ENCODE data around the gene LDLRAP1.

Gene LDLRAP1

GRCh38 chr1:25545767-25546166, 2.4 kb downstream of the LDLRAP1 start:
- H3K36me3 Mint-ChIP-seq: peaks cover 2% of the 10 kb centered on the region
- no peaks in the 10 kb centered on the region for H3K9me3 Mint-ChIP-seq (ENCODE audit: low read depth)
- H3K27ac Mint-ChIP-seq: peak overlapping the region; percentile 76
- H3K4me1 Mint-ChIP-seq (ENCODE audit: low read depth): peaks cover 57% of the 10 kb centered on the region
- H3K27me3 Mint-ChIP-seq: no peaks in the 10 kb centered on the region
- peak overlapping the region; percentile 88 for H3K4me3 Mint-ChIP-seq

- H3K9me3 Mint-ChIP-seq (ENCODE audit: low read depth): no peaks in the 10 kb centered on the region
- peaks cover 62% of the 10 kb centered on the region for H3K4me1 Mint-ChIP-seq (ENCODE audit: low read depth)
- no peaks in the 10 kb centered on the region for H3K27me3 Mint-ChIP-seq
- peak overlapping the region; percentile 28 for H3K4me3 Mint-ChIP-seq
- H3K36me3 Mint-ChIP-seq: peaks cover 2% of the 10 kb centered on the region
- peak overlapping the region; percentile 41 for H3K27ac Mint-ChIP-seq
Measured at GRCh38 chr1:25546193-25546592, 2.8 kb downstream of the LDLRAP1 start.

DNA sequence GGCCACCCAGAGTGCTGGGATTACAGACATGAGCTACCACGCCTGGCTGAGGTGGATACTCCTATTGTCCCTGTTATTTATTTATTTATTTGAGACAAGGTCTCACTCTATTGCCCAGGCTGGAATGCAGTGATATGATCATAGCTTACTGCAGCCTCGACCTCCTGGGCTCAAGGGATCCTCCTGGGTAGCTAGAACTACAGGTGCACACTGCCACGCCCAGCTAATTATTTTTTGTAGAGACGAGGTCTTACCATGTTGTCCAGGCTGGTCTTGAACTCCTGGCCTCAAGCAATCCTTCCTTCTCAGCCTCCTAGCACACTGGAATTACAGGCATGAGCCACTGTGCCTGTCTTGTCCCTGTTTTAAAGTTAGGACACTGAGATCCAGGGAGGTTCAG, 5.2 kb downstream of the LDLRAP1 start:
- H3K4me1 Mint-ChIP-seq (ENCODE audit: low read depth): peaks cover 85% of the 10 kb centered on the region
- H3K36me3 Mint-ChIP-seq: peaks cover 2% of the 10 kb centered on the region
- no peaks in the 10 kb centered on the region for H3K27me3 Mint-ChIP-seq
- no peaks in the 10 kb centered on the region for H3K9me3 Mint-ChIP-seq (ENCODE audit: low read depth)
- peak overlapping the region; percentile 87 for H3K4me3 Mint-ChIP-seq
- H3K27ac Mint-ChIP-seq: peak overlapping the region; percentile 98

- Mint-ChIP-seq H3K9me3 (ENCODE audit: low read depth) (no peaks in the 10 kb centered on the region), H3K4me3 (peak overlapping the region; percentile 87), H3K27ac (peak overlapping the region; percentile 98), H3K36me3 (peaks cover 2% of the 10 kb centered on the region), H3K4me1 (ENCODE audit: low read depth) (peaks cover 92% of the 10 kb centered on the region), H3K27me3 (no peaks in the 10 kb centered on the region)
Measured at GRCh38 chr1:25549273-25550154, 6.1 kb downstream of the LDLRAP1 start.

GRCh38 chr1:25550155-25550506, 6.7 kb downstream of the LDLRAP1 start:
- Mint-ChIP-seq H3K9me3 (ENCODE audit: low read depth) (no peaks in the 10 kb centered on the region), H3K4me3 (peak overlapping the region; percentile 87), H3K4me1 (ENCODE audit: low read depth) (peaks cover 90% of the 10 kb centered on the region), H3K36me3 (peaks cover 2% of the 10 kb centered on the region), H3K27me3 (no peaks in the 10 kb centered on the region), H3K27ac (peak overlapping the region; percentile 98)

DNA sequence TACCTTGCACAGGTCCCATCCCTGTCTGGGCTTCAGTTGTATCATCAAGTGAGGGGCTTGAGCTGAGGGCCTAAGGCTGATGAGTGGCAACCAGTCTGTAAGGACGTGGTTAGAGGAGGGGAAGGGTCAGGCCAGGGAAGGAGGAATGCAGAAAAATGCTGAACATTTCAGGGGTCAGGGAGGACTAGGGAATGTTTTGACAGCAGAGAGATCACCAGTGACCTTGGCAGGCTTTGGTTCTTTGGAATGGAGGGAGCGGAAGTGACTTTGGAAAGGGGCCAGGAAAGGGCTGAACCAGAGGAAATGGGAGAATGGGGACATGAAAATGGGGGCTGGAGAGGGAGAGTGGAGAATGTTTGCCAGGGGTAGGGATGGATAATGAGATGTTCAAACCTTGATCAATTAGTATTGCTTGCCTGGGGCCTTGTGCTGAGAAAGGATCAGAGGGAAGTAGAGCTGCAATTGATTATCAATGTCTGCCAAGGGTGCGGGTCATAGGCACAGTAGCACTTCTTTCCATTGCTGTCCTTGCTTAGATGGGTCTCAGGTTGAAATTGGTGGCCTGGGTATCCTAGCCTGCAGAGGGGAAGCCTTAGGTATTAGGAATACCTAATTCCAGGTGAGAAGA, 7.4 kb downstream of the LDLRAP1 start:
- peak overlapping the region; percentile 98 for H3K27ac Mint-ChIP-seq
- no peaks in the 10 kb centered on the region for H3K27me3 Mint-ChIP-seq
- no peaks in the 10 kb centered on the region for H3K9me3 Mint-ChIP-seq (ENCODE audit: low read depth)
- H3K36me3 Mint-ChIP-seq: peaks cover 2% of the 10 kb centered on the region
- peak overlapping the region; percentile 87 for H3K4me3 Mint-ChIP-seq
- H3K4me1 Mint-ChIP-seq (ENCODE audit: low read depth): peaks cover 90% of the 10 kb centered on the region

DNA sequence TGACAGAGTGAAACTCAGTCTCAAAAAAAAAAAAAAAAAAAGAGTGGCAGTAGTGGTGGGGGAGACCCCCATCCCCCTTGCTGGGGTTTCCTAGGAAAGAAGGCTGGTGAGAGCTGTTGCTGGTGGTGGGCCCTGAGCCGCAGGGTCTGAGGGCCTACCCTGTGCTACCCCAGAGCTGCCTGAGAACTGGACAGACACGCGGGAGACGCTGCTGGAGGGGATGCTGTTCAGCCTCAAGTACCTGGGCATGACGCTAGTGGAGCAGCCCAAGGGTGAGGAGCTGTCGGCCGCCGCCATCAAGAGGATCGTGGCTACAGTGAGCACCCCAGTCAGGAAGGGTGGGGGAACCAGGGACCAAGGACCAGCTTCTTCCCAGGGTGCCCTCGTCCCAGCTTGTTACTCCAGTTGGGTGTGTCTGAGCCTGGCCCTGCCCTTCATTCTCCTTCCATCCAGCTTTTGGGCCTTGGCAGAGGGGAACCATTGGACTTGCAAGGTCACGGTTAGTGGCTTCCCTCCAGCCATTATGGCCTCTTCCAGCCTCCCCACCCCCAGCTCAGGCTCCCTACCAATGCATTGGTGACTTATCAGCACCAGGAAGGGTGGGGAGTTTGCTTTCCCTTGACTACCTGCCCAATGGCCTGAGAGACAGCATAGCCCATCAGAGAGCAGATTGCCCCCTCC, 10.5 kb downstream of the LDLRAP1 start:
- Mint-ChIP-seq H3K27ac (peak overlapping the region; percentile 68), H3K4me1 (ENCODE audit: low read depth) (peaks cover 94% of the 10 kb centered on the region), H3K36me3 (peaks cover 2% of the 10 kb centered on the region), H3K4me3 (no peak overlapping the region), H3K9me3 (ENCODE audit: low read depth) (no peaks in the 10 kb centered on the region), H3K27me3 (no peaks in the 10 kb centered on the region)

- H3K27me3 Mint-ChIP-seq: no peaks in the 10 kb centered on the region
- H3K4me1 Mint-ChIP-seq (ENCODE audit: low read depth): peaks cover 94% of the 10 kb centered on the region
- peak overlapping the region; percentile 46 for H3K27ac Mint-ChIP-seq
- no peak overlapping the region for H3K4me3 Mint-ChIP-seq
- peaks cover 2% of the 10 kb centered on the region for H3K36me3 Mint-ChIP-seq
- no peaks in the 10 kb centered on the region for H3K9me3 Mint-ChIP-seq (ENCODE audit: low read depth)
Measured at GRCh38 chr1:25554430-25554780, 11.0 kb downstream of the LDLRAP1 start.

GRCh38 chr1:25554886-25555752, 11.7 kb downstream of the LDLRAP1 start:
- Mint-ChIP-seq H3K9me3 (ENCODE audit: low read depth) (no peaks in the 10 kb centered on the region), H3K4me3 (no peak overlapping the region), H3K27me3 (no peaks in the 10 kb centered on the region), H3K27ac (peak overlapping the region; percentile 81), H3K4me1 (ENCODE audit: low read depth) (peaks cover 94% of the 10 kb centered on the region), H3K36me3 (peaks cover 2% of the 10 kb centered on the region)

GRCh38 chr1:25555753-25556092, 12.3 kb downstream of the LDLRAP1 start:
- Mint-ChIP-seq H3K9me3 (ENCODE audit: low read depth) (no peaks in the 10 kb centered on the region), H3K4me1 (ENCODE audit: low read depth) (peaks cover 94% of the 10 kb centered on the region), H3K4me3 (no peak overlapping the region), H3K27ac (peak overlapping the region; percentile 81), H3K27me3 (no peaks in the 10 kb centered on the region), H3K36me3 (no peaks in the 10 kb centered on the region)

GRCh38 chr1:25556132-25556670, 12.8 kb downstream of the LDLRAP1 start:
- Mint-ChIP-seq H3K4me1 (ENCODE audit: low read depth) (peaks cover 94% of the 10 kb centered on the region), H3K27ac (peak overlapping the region; percentile 81), H3K4me3 (peak overlapping the region; percentile 30)

GRCh38 chr1:25556791-25557476, 13.5 kb downstream of the LDLRAP1 start:
- no peaks in the 10 kb centered on the region for H3K27me3 Mint-ChIP-seq

More at GRCh38 chr1:25556132-25556670, 12.8 kb downstream of the LDLRAP1 start:
- H3K27me3 Mint-ChIP-seq: no peaks in the 10 kb centered on the region
- no peaks in the 10 kb centered on the region for H3K36me3 Mint-ChIP-seq
- no peaks in the 10 kb centered on the region for H3K9me3 Mint-ChIP-seq (ENCODE audit: low read depth)

GRCh38 chr1:25557543-25557942, 14.1 kb downstream of the LDLRAP1 start:
- Mint-ChIP-seq H3K27me3 (no peaks in the 10 kb centered on the region), H3K4me3 (no peak overlapping the region), H3K4me1 (ENCODE audit: low read depth) (peaks cover 94% of the 10 kb centered on the region), H3K27ac (peak overlapping the region; percentile 81), H3K9me3 (ENCODE audit: low read depth) (no peaks in the 10 kb centered on the region), H3K36me3 (no peaks in the 10 kb centered on the region)

More at GRCh38 chr1:25556791-25557476, 13.5 kb downstream of the LDLRAP1 start:
- H3K27ac Mint-ChIP-seq: peak overlapping the region; percentile 81
- peak overlapping the region; percentile 30 for H3K4me3 Mint-ChIP-seq
- no peaks in the 10 kb centered on the region for H3K9me3 Mint-ChIP-seq (ENCODE audit: low read depth)
- H3K36me3 Mint-ChIP-seq: no peaks in the 10 kb centered on the region
- peaks cover 94% of the 10 kb centered on the region for H3K4me1 Mint-ChIP-seq (ENCODE audit: low read depth)

- no peaks in the 10 kb centered on the region for H3K27me3 Mint-ChIP-seq
- H3K4me3 Mint-ChIP-seq: no peak overlapping the region
- no peaks in the 10 kb centered on the region for H3K36me3 Mint-ChIP-seq
- H3K9me3 Mint-ChIP-seq (ENCODE audit: low read depth): no peaks in the 10 kb centered on the region
- peaks cover 91% of the 10 kb centered on the region for H3K4me1 Mint-ChIP-seq (ENCODE audit: low read depth)
- H3K27ac Mint-ChIP-seq: peak overlapping the region; percentile 89
Measured at GRCh38 chr1:25559031-25559430, 15.6 kb downstream of the LDLRAP1 start.

Data from activated naive CD8-positive, alpha-beta T cell (primary cell).